ENCODE results near the gene STAG2.

STAG2 gene

DNA sequence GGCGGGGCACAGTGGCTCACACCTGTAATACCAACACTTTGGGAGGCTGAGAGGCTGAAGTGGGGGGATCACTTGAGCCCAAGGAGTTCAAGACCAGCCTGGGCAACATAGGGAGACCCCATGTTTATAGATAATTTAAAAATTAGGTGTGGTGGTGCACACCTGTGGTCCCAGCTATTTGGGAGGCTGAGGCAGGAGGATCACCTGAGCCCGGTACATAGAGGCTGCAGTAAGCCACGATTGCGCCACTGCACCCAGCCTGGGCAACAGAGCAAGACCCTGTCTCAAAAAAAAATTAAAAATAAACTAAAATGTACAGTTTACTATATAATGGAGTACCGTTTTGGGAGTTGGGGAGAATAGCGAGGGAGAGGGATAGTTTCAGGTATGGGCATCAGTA is 4.2 kb downstream of the STAG2 start:
- Mint-ChIP-seq H3K27ac (no peak overlapping the region), H3K9me3 (peaks cover 7% of the 10 kb centered on the region), H3K36me3 (ENCODE audit: low read depth) (peaks cover 10% of the 10 kb centered on the region), H3K27me3 (ENCODE audit: low read depth) (no peaks in the 10 kb centered on the region), H3K4me3 (no peak overlapping the region), H3K4me1 (peaks cover 22% of the 10 kb centered on the region)
- TF ChIP-seq, protein P1, sequence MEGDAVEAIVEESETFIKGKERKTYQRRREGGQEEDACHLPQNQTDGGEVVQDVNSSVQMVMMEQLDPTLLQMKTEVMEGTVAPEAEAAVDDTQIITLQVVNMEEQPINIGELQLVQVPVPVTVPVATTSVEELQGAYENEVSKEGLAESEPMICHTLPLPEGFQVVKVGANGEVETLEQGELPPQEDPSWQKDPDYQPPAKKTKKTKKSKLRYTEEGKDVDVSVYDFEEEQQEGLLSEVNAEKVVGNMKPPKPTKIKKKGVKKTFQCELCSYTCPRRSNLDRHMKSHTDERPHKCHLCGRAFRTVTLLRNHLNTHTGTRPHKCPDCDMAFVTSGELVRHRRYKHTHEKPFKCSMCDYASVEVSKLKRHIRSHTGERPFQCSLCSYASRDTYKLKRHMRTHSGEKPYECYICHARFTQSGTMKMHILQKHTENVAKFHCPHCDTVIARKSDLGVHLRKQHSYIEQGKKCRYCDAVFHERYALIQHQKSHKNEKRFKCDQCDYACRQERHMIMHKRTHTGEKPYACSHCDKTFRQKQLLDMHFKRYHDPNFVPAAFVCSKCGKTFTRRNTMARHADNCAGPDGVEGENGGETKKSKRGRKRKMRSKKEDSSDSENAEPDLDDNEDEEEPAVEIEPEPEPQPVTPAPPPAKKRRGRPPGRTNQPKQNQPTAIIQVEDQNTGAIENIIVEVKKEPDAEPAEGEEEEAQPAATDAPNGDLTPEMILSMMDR (IDR thresholded peaks at IDR 0.05; ENCODE audit: unreplicated experiment in 3 of 3) = no peak

DNA sequence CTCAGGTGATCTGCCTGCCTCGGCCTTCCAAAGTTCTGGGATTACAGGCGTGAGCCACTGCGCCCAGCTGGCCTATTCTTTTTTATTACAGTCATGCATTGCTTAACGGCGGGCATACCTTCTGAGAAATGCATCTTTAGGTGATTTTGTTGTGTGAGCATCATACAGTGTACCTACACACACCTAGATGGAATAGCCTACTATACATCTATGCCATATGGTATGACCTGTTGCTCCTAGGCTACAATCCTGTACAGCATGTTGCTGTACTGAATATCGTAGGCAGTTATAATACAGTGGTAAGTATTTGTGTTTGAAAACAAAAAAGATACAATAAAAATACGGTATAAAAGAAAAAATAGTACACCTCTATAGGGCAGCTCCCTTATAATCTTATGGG is 6.0 kb downstream of the STAG2 start:
- H3K27me3 Mint-ChIP-seq (ENCODE audit: low read depth) = no peaks in the 10 kb centered on the region
- peaks cover 3% of the 10 kb centered on the region for H3K9me3 Mint-ChIP-seq
- no peak overlapping the region for H3K4me3 Mint-ChIP-seq
- peaks cover 10% of the 10 kb centered on the region for H3K36me3 Mint-ChIP-seq (ENCODE audit: low read depth)
- H3K4me1 Mint-ChIP-seq = peaks cover 32% of the 10 kb centered on the region
- TF ChIP-seq, protein P1 (IDR thresholded peaks at IDR 0.05; ENCODE audit: unreplicated experiment in 3 of 3) = no peak
- no peak overlapping the region for H3K27ac Mint-ChIP-seq

DNA sequence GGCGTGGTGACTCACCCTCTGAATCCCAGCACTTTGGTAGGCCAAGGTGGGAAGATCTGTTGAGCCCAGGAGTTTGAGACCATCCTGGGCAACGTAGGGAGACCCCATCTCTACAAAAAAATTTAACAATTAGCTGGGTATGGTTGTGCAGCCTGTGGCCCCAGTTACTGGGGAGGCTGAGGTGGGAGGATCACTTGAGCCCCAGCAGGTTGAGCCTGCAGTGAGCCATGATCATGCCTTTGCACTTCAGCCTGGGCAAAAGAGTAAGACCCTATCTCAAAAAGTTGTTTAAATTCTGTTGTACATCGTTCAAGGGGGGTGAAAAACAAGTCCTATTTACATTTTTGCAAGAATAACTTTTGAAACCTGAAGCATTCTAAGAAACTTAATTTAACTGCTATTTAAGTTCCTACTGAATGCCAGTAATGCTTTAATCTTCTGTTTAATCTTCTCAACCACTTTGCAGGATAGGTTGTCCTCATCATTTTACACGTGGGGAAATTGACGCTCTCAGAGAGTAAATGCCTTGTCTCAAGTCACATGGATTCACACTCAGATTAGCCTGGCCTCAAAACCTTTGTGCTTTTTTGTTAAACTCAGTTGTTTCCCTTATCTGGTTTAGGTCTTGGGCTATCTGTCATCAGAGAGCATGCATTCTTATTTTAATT is 7.0 kb downstream of the STAG2 start:
- peaks cover 32% of the 10 kb centered on the region for H3K4me1 Mint-ChIP-seq
- peaks cover 3% of the 10 kb centered on the region for H3K9me3 Mint-ChIP-seq
- no peaks in the 10 kb centered on the region for H3K27me3 Mint-ChIP-seq (ENCODE audit: low read depth)
- H3K27ac Mint-ChIP-seq = no peak overlapping the region
- peaks cover 10% of the 10 kb centered on the region for H3K36me3 Mint-ChIP-seq (ENCODE audit: low read depth)
- TF ChIP-seq, protein P1 (IDR thresholded peaks at IDR 0.05; ENCODE audit: unreplicated experiment in 3 of 3) = no peak
- H3K4me3 Mint-ChIP-seq = no peak overlapping the region

DNA sequence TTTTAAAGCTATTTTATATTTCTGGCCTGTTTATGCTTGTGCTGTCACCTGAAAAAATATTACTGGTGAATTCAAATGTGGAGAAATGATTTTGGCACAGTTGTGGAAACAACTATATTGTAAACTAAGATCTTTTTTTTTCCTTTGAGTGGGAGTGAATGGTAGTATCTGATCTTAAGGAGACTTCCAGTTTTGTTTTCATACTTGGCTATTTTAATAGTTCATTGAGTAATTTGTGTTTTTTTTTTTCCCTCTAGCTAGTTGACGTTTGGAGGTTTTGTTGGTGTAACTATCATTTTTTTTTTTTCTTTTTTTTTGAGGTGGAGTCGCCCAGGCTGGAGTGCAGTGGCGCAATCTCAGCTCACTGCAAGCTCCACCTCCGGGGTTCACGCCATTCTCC is 10.5 kb downstream of the STAG2 start:
- Mint-ChIP-seq H3K9me3 (no peaks in the 10 kb centered on the region), H3K4me3 (no peak overlapping the region), H3K27ac (peak overlapping the region; percentile 2 to 62 (median 45)), H3K36me3 (ENCODE audit: low read depth) (peaks cover 10% of the 10 kb centered on the region), H3K27me3 (ENCODE audit: low read depth) (no peaks in the 10 kb centered on the region), H3K4me1 (peaks cover 21% of the 10 kb centered on the region)
- TF ChIP-seq, protein P1 (IDR thresholded peaks at IDR 0.05; ENCODE audit: unreplicated experiment in 3 of 3) = no peak

DNA sequence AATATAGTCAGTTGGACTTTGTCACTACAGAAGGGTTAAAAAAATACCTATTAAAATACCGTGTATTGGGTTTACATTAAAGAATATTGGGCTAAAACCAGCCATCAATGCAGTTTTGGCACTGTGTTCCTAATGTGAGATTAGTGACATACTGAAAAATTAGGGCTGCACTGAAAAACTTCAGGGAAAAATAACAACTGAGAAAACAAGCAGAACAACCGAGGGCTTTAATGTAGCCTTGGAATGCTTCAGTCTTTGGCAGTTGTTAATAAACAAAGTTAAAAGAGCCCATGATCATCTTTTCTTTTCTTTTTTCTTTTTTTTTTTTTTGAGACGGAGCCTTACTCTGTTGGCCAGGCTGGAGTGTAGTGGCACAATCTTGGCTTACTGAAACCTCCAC is 12.4 kb downstream of the STAG2 start:
- H3K27ac Mint-ChIP-seq = no peak overlapping the region
- H3K9me3 Mint-ChIP-seq = no peaks in the 10 kb centered on the region
- H3K4me1 Mint-ChIP-seq = peaks cover 26% of the 10 kb centered on the region
- TF ChIP-seq, protein P1 (IDR thresholded peaks at IDR 0.05; ENCODE audit: unreplicated experiment in 3 of 3) = no peak
- no peak overlapping the region for H3K4me3 Mint-ChIP-seq
- H3K27me3 Mint-ChIP-seq (ENCODE audit: low read depth) = no peaks in the 10 kb centered on the region
- H3K36me3 Mint-ChIP-seq (ENCODE audit: low read depth) = peaks cover 10% of the 10 kb centered on the region

DNA sequence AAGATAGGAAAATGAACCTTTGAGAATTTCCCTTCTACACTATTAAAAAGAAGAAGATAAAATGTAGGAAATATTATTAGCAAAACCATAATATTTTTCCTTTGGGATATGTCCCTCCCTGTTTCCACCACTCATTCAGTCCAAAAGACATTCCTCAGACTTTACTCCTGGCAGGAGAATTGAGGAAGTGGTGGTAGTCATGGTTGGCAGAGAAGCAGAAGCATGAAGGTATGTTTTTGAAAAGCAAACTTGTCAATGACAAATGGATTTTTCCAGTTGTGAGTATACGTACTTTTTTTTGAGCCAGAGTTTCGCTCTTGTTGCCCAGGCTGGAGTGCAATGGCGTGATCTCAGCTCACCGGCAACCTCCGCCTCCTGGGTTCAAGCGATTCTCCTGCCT is 13.7 kb downstream of the STAG2 start:
- Mint-ChIP-seq H3K36me3 (ENCODE audit: low read depth) (peaks cover 2% of the 10 kb centered on the region), H3K9me3 (no peaks in the 10 kb centered on the region), H3K4me3 (no peak overlapping the region), H3K27me3 (ENCODE audit: low read depth) (no peaks in the 10 kb centered on the region), H3K4me1 (peaks cover 37% of the 10 kb centered on the region), H3K27ac (no peak overlapping the region)
- TF ChIP-seq, protein P1 (IDR thresholded peaks at IDR 0.05; ENCODE audit: unreplicated experiment in 3 of 3) = no peak

Measured in nephron (organoid).